ACHN (cell line): ENCODE measurements around the gene VPS16.
A peak's percentile ranks its signal among the peaks of the same experiment; 100 is the strongest.
"Not testable (repeated sequence)": the region's sequence is repeated elsewhere in the genome, so short reads cannot be mapped to it uniquely, and the experiment has no call there.

Experiments used
- DNase-seq: peaks from one replicate; pipeline ENCODE4 v3.0.0-alpha.2; 2015
- in situ Hi-C: cut with HindIII; loops from 2 replicates; pipeline ENCODE4 v1.10.0; 2017; ENCODE audit warnings: low sequenced_read_pairs, low pct_ligation_motif_present, low pct_unique_long_range_greater_than_20kb

VPS16 gene

GRCh38 chr20:2805689-2806350, 34.7 kb upstream of the VPS16 start:
- DNase-seq = no peak
- in situ Hi-C loops = no loop called here

GRCh38 chr20:2806351-2806701, 34.2 kb upstream of the VPS16 start:
- in situ Hi-C loops = no loop called here
- no peak for DNase-seq

GRCh38 chr20:2807019-2807418, 33.5 kb upstream of the VPS16 start:
- in situ Hi-C loops = no loop called here
- DNase-seq = no peak

GRCh38 chr20:2807929-2808328, 32.6 kb upstream of the VPS16 start:
- in situ Hi-C loops, DNase-seq: not testable (repeated sequence)

- in situ Hi-C loops = no loop called here
Measured at GRCh38 chr20:2809690-2810089, 30.9 kb upstream of the VPS16 start.

GRCh38 chr20:2812189-2812588, 28.4 kb upstream of the VPS16 start:
- in situ Hi-C loops = no loop called here
- no peak for DNase-seq

More at GRCh38 chr20:2809690-2810089, 30.9 kb upstream of the VPS16 start:
- peak; percentile 20 for DNase-seq

GRCh38 chr20:2814076-2814475, 26.5 kb upstream of the VPS16 start:
- DNase-seq = no peak
- in situ Hi-C loops = no loop called here

GRCh38 chr20:2814587-2815051, 25.9 kb upstream of the VPS16 start, which contains the start of gene C20orf141:
C20orf141 (plus strand) TSS chr20:2814987; CDS start chr20:2815185, 198 bp downstream.
- in situ Hi-C loops = no loop called here
- peak; percentile 89 for DNase-seq

GRCh38 chr20:2815242-2815900, 25.2 kb upstream of the VPS16 start:
- in situ Hi-C loops = no loop called here
- no peak for DNase-seq

GRCh38 chr20:2816030-2816582, 24.4 kb upstream of the VPS16 start, which contains the start of gene TMEM239:
TMEM239 (plus strand) TSS chr20:2816364; CDS start chr20:2816555, 191 bp downstream.
- no peak for DNase-seq
- in situ Hi-C loops = no loop called here

GRCh38 chr20:2816583-2817340, 23.8 kb upstream of the VPS16 start:
- in situ Hi-C loops = no loop called here
- DNase-seq = no peak

GRCh38 chr20:2817341-2817726, 23.2 kb upstream of the VPS16 start:
- in situ Hi-C loops = no loop called here
- no peak for DNase-seq

GRCh38 chr20:2817891-2818595, 22.5 kb upstream of the VPS16 start:
- in situ Hi-C loops = no loop called here

GRCh38 chr20:2820084-2820895, 20.3 kb upstream of the VPS16 start:
- in situ Hi-C loops = no loop called here

More at GRCh38 chr20:2817891-2818595, 22.5 kb upstream of the VPS16 start:
- no peak for DNase-seq

GRCh38 chr20:2820896-2821869, 19.4 kb upstream of the VPS16 start:
- in situ Hi-C loops = no loop called here
- no peak for DNase-seq

More at GRCh38 chr20:2820084-2820895, 20.3 kb upstream of the VPS16 start:
- DNase-seq = no peak

GRCh38 chr20:2822073-2822472, 18.5 kb upstream of the VPS16 start:
- no peak for DNase-seq
- in situ Hi-C loops = no loop called here

- in situ Hi-C loops = no loop called here
- no peak for DNase-seq
Measured at GRCh38 chr20:2825761-2826160, 14.8 kb upstream of the VPS16 start.
